CD14-positive monocyte (primary cell): ENCODE measurements around the gene PDE7B. TPM values are rescaled to one million over a fixed set of nuclear protein-coding genes. Genes with fewer than 3 reads are reported as not detected.

ENCODE experiments used
- DNase-seq, 3 donors: peaks; one replicate each; pipeline ENCODE4 v3.0.0-alpha.2; 2011 to 2022
- H2AFZ ChIP-seq: 2 replicates; pipeline ENCODE4 v1.6.0; 2012; ENCODE audit warnings: mild to moderate bottlenecking, low read depth, low read length, inconsistent platforms; ENCODE audit not compliant: insufficient read depth, poor library complexity, severe bottlenecking
- H3K27ac ChIP-seq, 2 donors: 1 replicate in 1 of 2; 2 replicates in 1 of 2; pipeline ENCODE4 v1.5.1; 2012 to 2013; ENCODE audit warnings: low read length in 2 of 2, control low read depth in 1 of 2, inconsistent platforms in 1 of 2, low read depth in 1 of 2, mild to moderate bottlenecking in 1 of 2
- H3K27me3 ChIP-seq, 2 donors: one replicate each; pipeline versions ENCODE4 v1.6.0 to v1.6.1; 2011 to 2013; ENCODE audit warnings: low read length in 2 of 2; ENCODE audit not compliant: control insufficient read depth in 2 of 2, insufficient read depth in 2 of 2
- H3K36me3 ChIP-seq, 2 donors: replicated peaks in 1 of 2; 1 replicate in 1 of 2; 2 replicates in 1 of 2; pipeline versions ENCODE4 v1.5.1 to v1.6.1; 2012 to 2013; ENCODE audit warnings: low read length in 2 of 2, control low read depth in 1 of 2, inconsistent platforms in 1 of 2, mild to moderate bottlenecking in 1 of 2; ENCODE audit not compliant: insufficient read depth in 2 of 2, control insufficient read depth in 1 of 2
- H3K4me1 ChIP-seq, 2 donors: 1 replicate in 1 of 2; 2 replicates in 1 of 2; pipeline versions ENCODE4 v1.5.1 to v1.6.1; 2012 to 2013; ENCODE audit warnings: low read length in 2 of 2, control low read depth in 1 of 2, inconsistent platforms in 1 of 2, mild to moderate bottlenecking in 1 of 2, moderate library complexity in 1 of 2; ENCODE audit not compliant: insufficient read depth in 2 of 2, control insufficient read depth in 1 of 2
- H3K4me2 ChIP-seq: replicated peaks from 2 replicates; pipeline ENCODE3; 2012; ENCODE audit warnings: low read length, moderate library complexity, mild to moderate bottlenecking; ENCODE audit not compliant: poor library complexity, severe bottlenecking; ENCODE audit errors: extremely low read depth
- H3K4me3 ChIP-seq, 3 experiments: fragments of 200-600 bp in 1 of 3; sonication (generic) in 1 of 3; replicated peaks in 1 of 3; 1 replicate in 2 of 3; 2 replicates in 1 of 3; pipeline ENCODE4 v1.5.1; 2011 to 2013; ENCODE audit warnings: low read length in 3 of 3, mild to moderate bottlenecking in 3 of 3, control low read depth in 2 of 3, low read depth in 2 of 3, inconsistent platforms in 1 of 3, moderate library complexity in 1 of 3
- H3K79me2 ChIP-seq: 2 replicates; pipeline ENCODE4 v1.6.0; 2012; ENCODE audit warnings: mild to moderate bottlenecking, control low read depth, inconsistent platforms, low read length, moderate library complexity; ENCODE audit not compliant: insufficient read depth
- H3K9ac ChIP-seq: 2 replicates; pipeline ENCODE4 v1.6.0; 2017; ENCODE audit warnings: low read length, mild to moderate bottlenecking; ENCODE audit not compliant: insufficient read depth, poor library complexity, severe bottlenecking
- H3K9me3 ChIP-seq, 2 donors: replicated peaks in 1 of 2; 1 replicate in 1 of 2; 2 replicates in 1 of 2; pipeline versions ENCODE4 v1.5.1 to v1.6.1; 2012 to 2013; ENCODE audit warnings: low read length in 2 of 2, control low read depth in 1 of 2; ENCODE audit not compliant: control insufficient read depth in 1 of 2, insufficient read depth in 1 of 2
- H4K20me1 ChIP-seq: 2 replicates; pipeline ENCODE4 v1.6.0; 2012; ENCODE audit warnings: mild to moderate bottlenecking, low read length, control low read depth, moderate library complexity; ENCODE audit not compliant: insufficient read depth
- H3K27ac Mint-ChIP-seq, 7 donors: one replicate each; pipeline ENCODE4 v1.8.0; 2020; ENCODE audit warnings: mild to moderate bottlenecking in 7 of 7, mixed read lengths in 7 of 7, moderate library complexity in 6 of 7, inconsistent platforms in 2 of 7
- H3K27me3 Mint-ChIP-seq, 3 donors: one replicate each; pipeline ENCODE4 v1.8.0; 2021 to 2022; ENCODE audit warnings: low read depth in 3 of 3, mild to moderate bottlenecking in 3 of 3, mixed read lengths in 3 of 3, moderate library complexity in 3 of 3, inconsistent platforms in 1 of 3
- H3K36me3 Mint-ChIP-seq, 2 donors: one replicate each; pipeline ENCODE4 v1.8.0; 2020; ENCODE audit warnings: mixed read lengths in 2 of 2, inconsistent platforms in 1 of 2, mild to moderate bottlenecking in 1 of 2
- H3K4me1 Mint-ChIP-seq: one replicate; pipeline ENCODE4 v1.8.0; 2020; ENCODE audit warnings: mild to moderate bottlenecking, mixed read lengths
- H3K4me3 Mint-ChIP-seq, 2 donors: one replicate each; pipeline ENCODE4 v1.8.0; 2020; ENCODE audit warnings: mild to moderate bottlenecking in 2 of 2, mixed read lengths in 2 of 2, moderate library complexity in 1 of 2
- H3K9me3 Mint-ChIP-seq, 7 donors: one replicate each; pipeline ENCODE4 v1.8.0; 2020 to 2022; ENCODE audit warnings: mixed read lengths in 7 of 7, mild to moderate bottlenecking in 6 of 7, moderate library complexity in 6 of 7, inconsistent platforms in 2 of 7
- CTCF ChIP-seq: fragments of 200-600 bp; IDR thresholded peaks from one replicate; pipeline ENCODE4 v1.8.0; 2022; ENCODE audit warnings: antibody characterized with exemption, mild to moderate bottlenecking
- WGBS: methylation state at CpG from one replicate; pipeline ENCODE4 v1.1.5; 2013; ENCODE audit warnings: missing lambda C conversion rate; ENCODE audit not compliant: insufficient coverage; 5-methylcytosine and 5-hydroxymethylcytosine counted together
- intact Hi-C, 2 donors: fragments of 100-400 bp; cut with micrococcal nuclease; formaldehyde crosslinking; loops; one replicate each; pipeline versions ENCODE4 v1.15.0 to v1.15.1; 2023
- polyA plus RNA-seq, 3 donors: library from polyadenylated mRNA; depleted of rRNA in 1 of 3; unstranded in 2 of 3; stranded (reverse) in 1 of 3; fragments of 300-500 nt in 2 of 3; fragments of >200 nt in 1 of 3; fragmentation: Illumina TruSeq in 2 of 3; gene quantifications; 1 replicate in 2 of 3; 2 replicates in 1 of 3; pipeline ENCODE4 v1.2.3, GENCODE V29; 2012 to 2021

The PDE7B gene
- polyA plus RNA-seq, 3 donors = 0.37 to 1.1 (median 0.89) TPM

GRCh38 chr6:136181861-136182260 lies 330.4 kb downstream of the PDE7B start:
- no peak for TF ChIP-seq CTCF
- Mint-ChIP-seq H3K27ac (no peak overlapping the region), H3K4me3 (no peak overlapping the region), H3K4me1 (peaks cover 7% of the 10 kb centered on the region), H3K27me3 (peaks cover 0 to 3% (median 1%) of the 10 kb centered on the region in 3 donors), H3K9me3 (no peaks in the 10 kb centered on the region), H3K36me3 (no peaks in the 10 kb centered on the region)
- Histone ChIP-seq H3K4me1 (no peaks in the 10 kb centered on the region), H4K20me1 (no peaks in the 10 kb centered on the region), H3K79me2 (no peaks in the 10 kb centered on the region), H3K27me3 (no peaks in the 10 kb centered on the region), H3K9ac (no peak overlapping the region), H3K27ac (no peak overlapping the region), H3K4me2 (no peak overlapping the region), H3K9me3 (no peaks in the 10 kb centered on the region), H3K36me3 (no peaks in the 10 kb centered on the region), H2AFZ (no peak overlapping the region), H3K4me3 (no peak overlapping the region)
- intact Hi-C loops = no loop called here
- no peak for DNase-seq
- WGBS = no CpG with 5 or more reads among the region's 1 CpG

- Histone ChIP-seq H3K4me2 (no peak overlapping the region), H3K27ac (no peak overlapping the region), H3K9ac (no peak overlapping the region), H3K79me2 (no peaks in the 10 kb centered on the region), H3K4me1 (no peaks in the 10 kb centered on the region), H3K36me3 (no peaks in the 10 kb centered on the region), H3K27me3 (no peaks in the 10 kb centered on the region), H3K9me3 (no peaks in the 10 kb centered on the region), H4K20me1 (no peaks in the 10 kb centered on the region), H2AFZ (no peak overlapping the region), H3K4me3 (no peak overlapping the region)
- Mint-ChIP-seq H3K27ac (no peak overlapping the region), H3K27me3 (peaks cover 0 to 3% (median 1%) of the 10 kb centered on the region in 3 donors), H3K36me3 (no peaks in the 10 kb centered on the region), H3K9me3 (no peaks in the 10 kb centered on the region), H3K4me3 (no peak overlapping the region), H3K4me1 (peaks cover 7% of the 10 kb centered on the region)
- no peak for DNase-seq
- intact Hi-C loops = no loop called here
- TF ChIP-seq CTCF = no peak
- WGBS = no CpG with 5 or more reads among the region's 1 CpG
These were observed 333.2 kb downstream of the PDE7B start for GRCh38 chr6:136184738-136185137.
